ENCODE data around the gene ZBTB22. TPM values are rescaled to one million over a fixed set of nuclear protein-coding genes. Genes with fewer than 3 reads are reported as not detected.

ZBTB22 gene
- total RNA-seq, 1 experiment from 2014 or later: 11.7 TPM

GRCh38 chr6:33296797-33297405 is 20.6 kb downstream of the ZBTB22 start:
- Histone ChIP-seq H3K9me2 (ENCODE audit: insufficient read depth) (no peaks in the 10 kb centered on the region), H3K4me1 (ENCODE audit: control insufficient read depth in 1 of 2, insufficient read depth in 2 of 2, low read length in 2 of 2) (peaks cover 6 to 26% of the 10 kb centered on the region in 2 experiments; a peak in 3 of 4 replicates), H3K9ac (ENCODE audit: low read length) (peak overlapping the region; percentile 84), H4K20me1 (ENCODE audit: insufficient read depth) (no peaks in the 10 kb centered on the region), H3K4me3 (replicated peaks in 1 of 2; ENCODE audit: low read depth in 1 of 2, low read length in 2 of 2) (peak overlapping the region; percentile 76 to 85), H3K27ac (ENCODE audit: low read depth, low read length) (peak overlapping the region; percentile 96), H3K79me2 (ENCODE audit: insufficient read depth, low read length) (peaks cover 23% of the 10 kb centered on the region), H3K27me3 (ENCODE audit: insufficient read depth, low read length) (no peaks in the 10 kb centered on the region), H2AFZ (ENCODE audit: low read depth, low read length, poor library complexity, severe bottlenecking) (no peak overlapping the region), H3K36me3 (ENCODE audit: control insufficient read depth in 1 of 2, insufficient read depth in 2 of 2, low read length in 2 of 2) (peaks cover 1 to 8% of the 10 kb centered on the region in 2 experiments; a peak in 3 of 4 replicates), H3K4me2 (ENCODE audit: low read length) (peak overlapping the region; percentile 100), H3K9me3 (ENCODE audit: control insufficient read depth in 1 of 2, insufficient read depth in 1 of 2, low read depth in 1 of 2, low read length in 2 of 2) (no peaks in the 10 kb centered on the region)
- RAD21 ChIA-PET (ENCODE audit: low non-redundant PET in 1 of 2, low total read pairs in 2 of 2, uncharacterized antibody in 2 of 2, unreplicated experiment in 2 of 2): no interaction called here
- POLR2A ChIA-PET: interaction anchor here (1.3 to 1.6 kb wide), 3 partner anchors 8 to 21 kb away, joined by 4 to 11 read pairs (median 9); partner anchors contain the start of genes B3GALT4, PFDN6, WDR46 and ZBTB22
- DNase-seq (ENCODE audit: low read depth, low spot score): no peak
- intact Hi-C loops (cut with micrococcal nuclease): loop anchor here (5.0 kb wide), 2 partner anchors 115 to 130 kb away; partner anchors contain the start of gene PHF1
- ATAC-seq: no peak
- TSS peak; percentile 17 for BruUV-seq (replicated peaks)
- CTCF ChIA-PET: interaction anchor here (1.6 kb wide), 2 partner anchors 8 to 20 kb away, joined by 5 to 6 read pairs; partner anchors contain the start of genes B3GALT4, PFDN6 and WDR46
- TF ChIP-seq CEBPB (IDR thresholded peaks at IDR 0.05; ENCODE audit: low read depth): no peak
- TF ChIP-seq TCF7L2 (IDR thresholded peaks at IDR 0.05; ENCODE audit: borderline replicate concordance, extremely low read depth, insufficient read depth, insufficient read length): no peak
- TF ChIP-seq ELF1 (IDR thresholded peaks at IDR 0.05; ENCODE audit: borderline replicate concordance, low read depth): no peak
- TF ChIP-seq ZFX (IDR thresholded peaks at IDR 0.05): no peak
- TF ChIP-seq EZH2 (IDR thresholded peaks at IDR 0.05): no peak
- no peak for TF ChIP-seq ATF3 (IDR thresholded peaks at IDR 0.05)
- no peak for TF ChIP-seq RAD21 (IDR thresholded peaks at IDR 0.05; ENCODE audit: low read depth)
- TF ChIP-seq CBX3 (IDR thresholded peaks at IDR 0.05; ENCODE audit: low read depth): no peak
- TF ChIP-seq YY1 (IDR thresholded peaks at IDR 0.05; ENCODE audit: extremely low read depth, insufficient replicate concordance, low read depth, low read length): no peak
- no peak for TF ChIP-seq POLR2AphosphoS5 (IDR thresholded peaks at IDR 0.05; ENCODE audit: low read depth, low read length)
- no peak for TF ChIP-seq POLR2A (IDR thresholded peaks at IDR 0.05; ENCODE audit: borderline replicate concordance, extremely low read depth, insufficient read depth, insufficient read length)
- TF ChIP-seq CTCF (IDR thresholded peaks at IDR 0.05 in 2 of 3, conservative IDR thresholded peaks at IDR 0.05 in 1 of 3; ENCODE audit: borderline replicate concordance in 1 of 3, insufficient read depth in 1 of 3, low read depth in 2 of 3, low read length in 2 of 3): no peak
- TF ChIP-seq REST (IDR thresholded peaks at IDR 0.05; ENCODE audit: low read depth): no peak
- no peak for TF ChIP-seq JUND (IDR thresholded peaks at IDR 0.05)
- no peak for TF ChIP-seq MAX (IDR thresholded peaks at IDR 0.05)
